Endothelial cell of umbilical vein (primary cell): Measurements from ENCODE around the gene FUT7.

ENCODE experiments used
- CTCF ChIP-seq, 2 donors: IDR thresholded peaks; 1 replicate in 1 of 2; 2 replicates in 1 of 2; pipeline ENCODE4 v1.5.1; 2011; ENCODE audit warnings: low read length in 2 of 2, mild to moderate bottlenecking in 2 of 2, moderate library complexity in 2 of 2, control low read depth in 1 of 2, inconsistent platforms in 1 of 2, low read depth in 1 of 2; ENCODE audit not compliant: insufficient read depth in 1 of 2; ENCODE audit errors: extremely low read depth in 1 of 2
- EZH2 ChIP-seq: IDR thresholded peaks from 2 replicates; pipeline ENCODE4 v1.6.1; 2012; ENCODE audit warnings: borderline replicate concordance, low read depth, mild to moderate bottlenecking, moderate library complexity, low read length, inconsistent platforms; ENCODE audit not compliant: severe bottlenecking
- POLR2AphosphoS5 ChIP-seq: IDR thresholded peaks from 2 replicates; pipeline ENCODE4 v1.6.1; 2012; ENCODE audit warnings: low read depth, mild to moderate bottlenecking, control low read depth, low read length, moderate library complexity; ENCODE audit not compliant: insufficient read depth

- no peak for TF ChIP-seq CTCF (IDR thresholded peaks at IDR 0.05; ENCODE audit: extremely low read depth in 1 of 2, insufficient read depth in 1 of 2, low read depth in 1 of 2, low read length in 2 of 2)
- no peak for TF ChIP-seq POLR2AphosphoS5
- no peak for TF ChIP-seq EZH2
These were observed 34.4 kb upstream of the FUT7 start for GRCh38 chr9:137066096-137066861.
